ENCODE measurements around the gene RTKN2. TPM values are rescaled to one million over a fixed set of nuclear protein-coding genes. Genes with fewer than 3 reads are reported as not detected.
"Not testable (repeated sequence)": the region's sequence is repeated elsewhere in the genome, so short reads cannot be mapped to it uniquely, and the experiment has no call there.

The RTKN2 gene
- total RNA-seq, 1 donor from 2014 or later: 0.17 TPM

- DNase-seq: no peak
Observed at GRCh38 chr10:62258926-62259325, 9.7 kb downstream of the RTKN2 start.

- no peak for DNase-seq
Observed at GRCh38 chr10:62253704-62254103, 14.9 kb downstream of the RTKN2 start.

GRCh38 chr10:62252051-62252450 is 16.6 kb downstream of the RTKN2 start:
- DNase-seq: no peak

GRCh38 chr10:62250594-62251198 is 17.9 kb downstream of the RTKN2 start:
- DNase-seq: peak; percentile 55

DNA sequence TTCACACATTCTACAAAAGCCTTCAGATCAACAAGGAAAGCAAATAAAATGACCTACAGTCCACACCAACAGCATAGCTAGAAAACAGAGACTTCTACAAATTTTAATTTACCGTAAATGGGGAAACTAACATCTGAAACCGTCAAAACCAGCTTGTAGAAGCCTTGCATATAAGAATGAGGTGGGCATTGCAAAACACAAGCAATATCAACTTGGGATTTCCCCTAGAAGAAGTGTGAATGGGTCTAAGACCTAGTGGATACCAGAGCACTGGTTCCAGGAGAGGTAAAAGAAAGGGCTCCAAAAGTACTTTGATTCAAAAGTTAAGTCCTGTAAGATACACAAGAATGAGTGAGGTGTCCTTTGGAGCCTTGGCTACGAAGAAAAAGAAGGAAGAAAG is 18.7 kb downstream of the RTKN2 start:
- DNase-seq: no peak

DNA sequence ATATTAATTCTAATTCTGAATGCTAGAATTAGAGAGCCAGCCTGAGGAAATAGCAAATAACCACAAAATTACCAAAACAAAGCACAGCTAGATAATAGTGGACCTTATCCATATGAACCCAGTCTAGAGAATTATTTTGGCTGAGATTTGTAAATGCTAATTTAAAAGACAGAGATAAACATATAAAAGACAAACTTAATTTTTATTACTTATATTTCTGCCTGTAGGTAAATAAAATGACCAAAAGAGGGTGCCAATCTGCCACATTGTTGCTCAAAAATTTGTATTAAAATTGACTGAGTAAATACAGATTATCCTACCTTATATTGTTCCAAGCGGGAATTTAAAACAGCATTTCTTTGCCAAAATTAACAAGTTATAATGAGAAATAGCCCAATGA is 20.2 kb downstream of the RTKN2 start:
- DNase-seq: peak; percentile 35

- DNase-seq: peak; percentile 89
Observed at GRCh38 chr10:62244785-62245467, 23.7 kb downstream of the RTKN2 start.

GRCh38 chr10:62244088-62244487 is 24.6 kb downstream of the RTKN2 start:
- no peak for DNase-seq

DNA sequence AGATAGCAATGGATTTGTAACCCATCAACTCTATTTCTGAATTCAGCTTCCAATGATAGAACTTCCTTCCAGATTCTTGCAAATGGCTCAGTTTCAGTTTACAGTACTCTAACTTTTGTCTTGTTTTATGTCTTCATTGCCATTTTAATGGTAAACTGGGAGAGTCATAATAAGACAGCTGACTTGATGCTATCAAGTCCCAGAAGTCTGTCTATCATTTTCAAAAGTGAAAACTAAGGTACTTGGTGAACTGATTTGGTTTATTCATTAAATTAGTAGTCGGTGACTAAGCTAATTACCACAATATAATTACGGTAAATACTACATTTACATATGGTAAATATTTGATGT is 25.0 kb downstream of the RTKN2 start:
- DNase-seq: no peak

DNA sequence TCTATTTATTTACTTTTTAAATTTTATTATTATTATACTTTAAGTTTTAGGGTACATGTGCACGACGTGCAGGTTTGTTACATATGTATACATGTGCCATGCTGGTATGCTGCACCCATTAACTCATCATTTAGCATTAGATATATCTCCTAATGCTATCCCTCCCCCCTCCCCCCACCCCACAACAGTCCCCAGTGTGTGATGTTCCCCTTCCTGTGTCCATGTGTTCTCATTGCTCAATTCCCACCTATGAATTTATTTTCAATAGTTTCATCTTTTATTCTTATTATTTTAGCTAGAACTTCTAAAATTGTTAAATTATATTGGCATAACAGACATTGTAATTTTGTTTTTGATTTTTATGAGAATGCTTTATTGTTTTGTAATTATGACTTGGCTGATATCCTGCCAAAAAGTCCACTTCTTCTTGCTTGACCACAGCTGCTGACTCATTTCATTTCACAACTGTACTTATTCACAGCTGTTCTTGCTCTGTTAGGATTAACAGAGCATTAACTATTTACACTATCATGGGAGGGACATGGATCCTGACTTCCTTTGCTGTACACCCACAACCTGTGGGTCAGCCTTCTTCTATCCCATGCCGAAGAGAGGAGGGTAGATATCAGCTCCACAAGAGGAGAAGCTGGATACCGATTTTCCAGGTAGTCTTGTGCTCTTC is 25.5 kb downstream of the RTKN2 start:
- DNase-seq: peak; percentile 75

- not testable (repeated sequence) for DNase-seq
Observed at GRCh38 chr10:62241521-62241920, 27.1 kb downstream of the RTKN2 start.

GRCh38 chr10:62239994-62240393 is 28.6 kb downstream of the RTKN2 start:
- no peak for DNase-seq

DNA sequence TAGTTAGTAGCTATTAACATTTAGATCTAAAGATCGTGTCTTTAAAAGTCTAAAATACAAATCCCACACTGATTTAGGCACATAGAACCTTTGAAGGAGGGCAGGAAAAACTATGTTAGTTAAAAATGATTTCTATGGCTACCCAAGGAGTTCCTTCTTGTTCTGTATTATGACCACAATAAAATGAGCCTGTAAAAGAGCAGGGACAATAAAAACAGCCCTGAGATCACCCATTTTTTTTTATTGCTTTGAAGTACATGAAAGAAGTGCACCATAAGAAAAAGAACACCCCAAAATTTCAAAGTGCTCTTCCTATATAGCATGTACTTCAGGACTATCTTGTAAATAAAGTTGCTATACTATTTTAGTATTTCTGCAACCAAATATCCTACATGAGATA is 29.8 kb downstream of the RTKN2 start:
- DNase-seq: no peak

GRCh38 chr10:62237966-62238365 is 30.7 kb downstream of the RTKN2 start:
- DNase-seq: no peak

DNA sequence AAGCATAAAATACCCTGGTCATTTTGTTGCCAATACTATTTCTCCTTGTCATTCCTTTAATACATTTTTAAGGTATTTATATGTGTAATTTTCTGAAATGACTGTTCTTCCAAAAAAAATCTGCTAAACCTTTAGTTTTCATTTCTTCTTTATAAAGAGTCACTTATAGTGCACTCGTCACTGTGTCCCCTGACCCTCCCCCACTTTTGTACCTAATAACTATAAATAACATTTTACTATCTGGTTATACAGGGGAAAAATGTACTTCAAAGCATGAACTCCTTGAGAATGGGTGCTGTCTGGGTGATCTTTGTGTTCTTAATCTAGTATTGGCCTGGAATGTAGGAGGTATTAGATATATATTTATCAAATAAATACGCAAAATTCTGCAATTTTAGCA is 31.1 kb downstream of the RTKN2 start:
- DNase-seq: no peak

DNA sequence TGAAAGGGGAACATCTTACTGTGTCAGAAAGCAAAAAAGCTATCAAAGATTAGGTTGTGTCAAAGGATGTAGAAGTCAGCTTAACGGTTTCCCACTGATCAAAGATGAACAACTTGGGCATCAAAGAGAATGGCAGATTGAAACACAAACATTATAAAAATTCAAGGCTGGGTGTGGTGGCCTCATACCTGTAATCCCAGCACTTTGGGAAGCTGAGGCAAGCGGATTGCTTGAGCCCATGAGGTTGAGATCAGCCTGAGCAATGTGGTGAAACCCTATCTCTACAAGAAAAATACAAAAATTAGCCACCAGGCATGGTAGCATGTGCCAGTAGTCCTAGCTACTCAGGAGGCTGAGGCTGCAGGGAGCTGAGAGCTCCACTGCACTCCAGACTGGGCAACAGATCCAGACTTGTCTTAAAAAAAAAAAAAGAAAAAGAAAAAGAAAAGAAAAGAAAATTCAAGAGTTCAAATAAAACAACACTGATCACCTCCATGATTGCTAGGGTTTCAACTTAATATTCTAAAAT is 34.5 kb downstream of the RTKN2 start:
- no peak for DNase-seq

GRCh38 chr10:62233356-62234076 is 35.1 kb downstream of the RTKN2 start:
- no peak for DNase-seq

DNA sequence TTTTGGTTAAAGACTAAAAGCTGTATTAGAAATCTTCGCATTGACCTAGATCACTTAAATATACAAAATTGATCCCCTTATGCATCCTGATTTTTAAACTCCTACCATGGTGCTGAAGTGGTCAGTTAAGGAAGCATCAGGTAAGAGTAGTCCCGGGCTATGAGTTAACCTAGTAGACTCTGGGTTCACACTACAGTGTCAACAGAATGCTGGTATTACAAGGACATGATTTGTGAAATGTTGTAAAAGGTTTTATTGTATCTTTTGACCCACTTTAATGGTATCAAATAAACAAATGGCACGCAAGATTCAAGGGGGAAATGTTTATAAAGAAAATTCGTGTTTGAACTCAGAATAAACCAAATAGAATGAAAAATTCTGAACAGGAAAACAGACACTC is 36.8 kb downstream of the RTKN2 start:
- no peak for DNase-seq

- DNase-seq: peak; percentile 55
Observed at GRCh38 chr10:62231371-62231770, 37.3 kb downstream of the RTKN2 start.

- DNase-seq: no peak
Observed at GRCh38 chr10:62230344-62231121, 38.1 kb downstream of the RTKN2 start.

DNA sequence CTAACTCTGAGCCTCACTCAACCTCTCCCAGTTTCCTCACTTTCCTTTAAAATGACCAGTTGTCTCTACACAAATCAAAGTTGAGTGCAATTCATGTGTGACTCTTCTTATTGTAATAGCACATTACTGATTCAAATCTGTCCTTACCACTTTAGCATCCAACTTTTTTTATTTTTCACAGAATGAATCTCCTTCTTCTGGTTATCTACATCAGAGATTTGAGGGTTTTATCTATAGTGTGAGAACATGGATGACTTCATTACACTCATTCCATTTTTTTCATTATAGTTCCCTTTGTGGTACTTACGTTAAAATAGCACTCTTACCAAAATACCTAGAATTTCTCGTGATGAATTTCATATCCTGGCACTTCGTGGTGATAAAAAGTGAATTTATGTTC is 43.3 kb downstream of the RTKN2 start:
- DNase-seq: no peak

GRCh38 chr10:62224606-62225005 is 44.0 kb downstream of the RTKN2 start:
- no peak for DNase-seq

All from dermis blood vessel endothelial cell (primary cell).